ENCODE measurements around the gene EFNA5. TPM values are rescaled to one million over a fixed set of nuclear protein-coding genes. Genes with fewer than 3 reads are reported as not detected.

Gene EFNA5
- total and polyA plus RNA-seq, 5 donors from 2014 or later: 0.73 TPM; not detected in 4

- Mint-ChIP-seq H3K27me3 (no peaks in the 10 kb centered on the region), H3K4me1 (no peaks in the 10 kb centered on the region), H3K27ac (no peak overlapping the region), H3K36me3 (no peaks in the 10 kb centered on the region), H3K4me3 (no peak overlapping the region), H3K9me3 (peaks cover 0 to 6% (median 0%) of the 10 kb centered on the region in 7 donors)
- Histone ChIP-seq H3K4me3 (ENCODE audit: low read depth, low read length) (no peak overlapping the region), H3K36me3 (ENCODE audit: control insufficient read depth, insufficient read depth, low read length) (no peaks in the 10 kb centered on the region), H3K27ac (ENCODE audit: insufficient read depth, low read length, poor library complexity, severe bottlenecking) (no peak overlapping the region), H3K4me1 (ENCODE audit: control insufficient read depth, insufficient read depth, low read length, poor library complexity, severe bottlenecking) (no peaks in the 10 kb centered on the region), H3K9me3 (ENCODE audit: control insufficient read depth in 2 of 2, low read length in 2 of 2) (no peaks in the 10 kb centered on the region), H3K27me3 (ENCODE audit: control insufficient read depth, insufficient read depth, low read length) (no peaks in the 10 kb centered on the region)
- no peak for DNase-seq
- ATAC-seq (ENCODE audit: low read depth in 2 of 2): no peak
These were observed 134.9 kb downstream of the EFNA5 start for GRCh38 chr5:107535849-107536248.

DNA sequence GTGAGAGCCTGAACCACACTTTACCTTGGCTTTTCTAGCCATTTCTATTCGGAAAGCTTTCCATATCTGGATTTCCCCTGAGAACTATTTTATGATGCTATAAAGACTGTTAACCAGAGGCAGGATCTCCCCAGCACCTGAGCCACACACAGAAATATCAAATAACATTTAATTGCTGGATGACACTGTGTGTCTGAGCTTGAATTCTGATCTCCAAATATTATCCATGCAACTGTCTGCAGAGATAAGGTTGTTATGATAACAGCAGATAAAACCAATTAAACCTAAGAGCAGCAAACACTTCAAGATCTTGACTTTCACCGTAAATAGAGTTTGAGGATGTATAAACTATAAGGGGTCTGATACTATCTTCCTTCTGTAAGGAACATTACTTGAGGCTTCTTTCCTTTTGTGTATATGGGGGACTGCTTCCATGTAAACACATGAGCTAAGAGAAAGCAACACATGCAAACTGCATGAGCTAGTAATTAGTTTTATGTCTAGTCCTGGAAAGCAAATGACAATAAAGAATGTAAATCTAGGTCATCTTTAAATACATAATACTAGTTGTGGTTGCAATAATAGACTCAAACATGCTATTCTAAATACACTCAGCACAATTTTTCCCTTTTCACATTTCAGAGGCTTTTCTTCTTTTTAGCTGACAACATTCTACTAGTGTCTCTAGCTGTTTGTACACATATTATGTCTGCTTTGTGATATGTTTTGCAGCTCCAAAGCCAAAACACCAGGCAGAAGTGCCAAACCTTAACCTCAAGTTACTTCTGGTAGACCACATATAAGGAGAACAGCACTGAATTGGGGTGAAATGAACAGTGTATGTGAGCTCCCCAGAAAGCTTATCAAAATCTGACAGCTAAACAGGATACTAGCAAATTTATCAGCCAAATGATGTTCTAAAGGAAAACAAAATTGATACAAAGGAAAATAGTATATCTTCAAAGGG, 136.5 kb downstream of the EFNA5 start:
- DNase-seq (no peak), ATAC-seq (ENCODE audit: low read depth in 2 of 2) (no peak)
- Histone ChIP-seq H3K36me3 (ENCODE audit: control insufficient read depth, insufficient read depth, low read length) (no peaks in the 10 kb centered on the region), H3K27me3 (ENCODE audit: control insufficient read depth, insufficient read depth, low read length) (no peaks in the 10 kb centered on the region), H3K9me3 (ENCODE audit: control insufficient read depth in 2 of 2, low read length in 2 of 2) (no peaks in the 10 kb centered on the region), H3K27ac (ENCODE audit: insufficient read depth, low read length, poor library complexity, severe bottlenecking) (no peak overlapping the region), H3K4me3 (ENCODE audit: low read depth, low read length) (no peak overlapping the region), H3K4me1 (ENCODE audit: control insufficient read depth, insufficient read depth, low read length, poor library complexity, severe bottlenecking) (no peaks in the 10 kb centered on the region)
- H3K27ac Mint-ChIP-seq: no peak overlapping the region
- H3K9me3 Mint-ChIP-seq: peaks cover 0 to 6% (median 0%) of the 10 kb centered on the region in 7 donors
- H3K4me1 Mint-ChIP-seq: no peaks in the 10 kb centered on the region
- H3K27me3 Mint-ChIP-seq: no peaks in the 10 kb centered on the region
- no peak overlapping the region for H3K4me3 Mint-ChIP-seq
- no peaks in the 10 kb centered on the region for H3K36me3 Mint-ChIP-seq

- no peak for ATAC-seq (ENCODE audit: low read depth in 2 of 2)
- DNase-seq: no peak
- no peak overlapping the region for H3K27ac ChIP-seq (ENCODE audit: insufficient read depth, low read length, poor library complexity, severe bottlenecking)
- peaks cover 0 to 6% (median 0%) of the 10 kb centered on the region in 7 donors for H3K9me3 Mint-ChIP-seq
- H3K27ac Mint-ChIP-seq: no peak overlapping the region
- no peaks in the 10 kb centered on the region for H3K4me1 Mint-ChIP-seq
- no peaks in the 10 kb centered on the region for H3K27me3 ChIP-seq (ENCODE audit: control insufficient read depth, insufficient read depth, low read length)
- H3K36me3 Mint-ChIP-seq: no peaks in the 10 kb centered on the region
- no peaks in the 10 kb centered on the region for H3K9me3 ChIP-seq (ENCODE audit: control insufficient read depth in 2 of 2, low read length in 2 of 2)
- H3K4me3 Mint-ChIP-seq: no peak overlapping the region
- H3K36me3 ChIP-seq (ENCODE audit: control insufficient read depth, insufficient read depth, low read length): no peaks in the 10 kb centered on the region
- peaks cover 3% of the 10 kb centered on the region for H3K27me3 Mint-ChIP-seq
- no peak overlapping the region for H3K4me3 ChIP-seq (ENCODE audit: low read depth, low read length)
- H3K4me1 ChIP-seq (ENCODE audit: control insufficient read depth, insufficient read depth, low read length, poor library complexity, severe bottlenecking): no peaks in the 10 kb centered on the region
These were observed 137.8 kb downstream of the EFNA5 start for GRCh38 chr5:107532916-107533315.

DNA sequence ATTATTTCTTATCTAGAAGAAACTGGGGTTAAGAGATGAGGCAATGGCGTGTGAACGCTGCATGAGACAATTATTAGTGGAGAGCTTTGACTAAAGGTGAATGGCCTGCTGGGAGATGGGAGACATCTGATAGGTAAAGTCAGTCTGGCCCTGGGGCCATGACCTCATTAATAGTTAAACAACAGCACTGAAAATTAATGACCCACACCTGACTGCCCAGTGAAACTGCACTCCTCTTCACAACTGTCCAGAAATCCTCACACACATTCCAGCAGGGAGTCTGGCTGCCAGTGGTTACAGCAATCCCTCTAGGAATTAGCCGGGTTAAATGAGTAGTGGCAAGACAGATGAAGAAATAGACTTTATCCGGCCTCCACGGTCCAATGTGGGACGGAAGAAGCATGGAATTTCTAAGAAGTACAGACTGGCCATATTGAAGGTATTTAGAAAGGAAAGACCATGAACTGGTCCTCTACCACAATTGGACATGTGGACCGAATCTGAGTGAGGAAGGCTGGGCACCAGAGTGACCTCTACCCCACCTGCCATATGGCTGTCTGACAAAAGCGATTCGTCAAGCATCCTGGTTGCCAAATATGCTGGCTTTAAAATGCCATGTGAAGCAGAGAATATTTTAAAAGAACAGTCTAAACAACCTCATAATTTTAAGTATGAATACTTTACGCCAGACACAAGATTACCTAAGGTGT, 138.4 kb downstream of the EFNA5 start:
- no peak overlapping the region for H3K27ac ChIP-seq (ENCODE audit: insufficient read depth, low read length, poor library complexity, severe bottlenecking)
- Mint-ChIP-seq H3K4me1 (no peaks in the 10 kb centered on the region), H3K27me3 (peaks cover 5% of the 10 kb centered on the region), H3K4me3 (no peak overlapping the region), H3K36me3 (no peaks in the 10 kb centered on the region), H3K27ac (no peak overlapping the region), H3K9me3 (peaks cover 0 to 6% (median 0%) of the 10 kb centered on the region in 7 donors)
- H3K9me3 ChIP-seq (ENCODE audit: control insufficient read depth in 2 of 2, low read length in 2 of 2): no peaks in the 10 kb centered on the region
- no peaks in the 10 kb centered on the region for H3K27me3 ChIP-seq (ENCODE audit: control insufficient read depth, insufficient read depth, low read length)
- ATAC-seq (ENCODE audit: low read depth in 2 of 2) (no peak), DNase-seq (no peak)
- H3K4me1 ChIP-seq (ENCODE audit: control insufficient read depth, insufficient read depth, low read length, poor library complexity, severe bottlenecking): no peaks in the 10 kb centered on the region
- no peaks in the 10 kb centered on the region for H3K36me3 ChIP-seq (ENCODE audit: control insufficient read depth, insufficient read depth, low read length)
- H3K4me3 ChIP-seq (ENCODE audit: low read depth, low read length): no peak overlapping the region

GRCh38 chr5:107531308-107531707, 139.4 kb downstream of the EFNA5 start:
- ATAC-seq (ENCODE audit: low read depth in 2 of 2): no peak
- H3K4me1 ChIP-seq (ENCODE audit: control insufficient read depth, insufficient read depth, low read length, poor library complexity, severe bottlenecking): no peaks in the 10 kb centered on the region

GRCh38 chr5:107529618-107530017, 141.1 kb downstream of the EFNA5 start:
- Histone ChIP-seq H3K36me3 (ENCODE audit: control insufficient read depth, insufficient read depth, low read length) (no peaks in the 10 kb centered on the region), H3K4me3 (ENCODE audit: low read depth, low read length) (no peak overlapping the region), H3K27ac (ENCODE audit: insufficient read depth, low read length, poor library complexity, severe bottlenecking) (no peak overlapping the region), H3K4me1 (ENCODE audit: control insufficient read depth, insufficient read depth, low read length, poor library complexity, severe bottlenecking) (no peaks in the 10 kb centered on the region), H3K9me3 (ENCODE audit: control insufficient read depth in 2 of 2, low read length in 2 of 2) (no peaks in the 10 kb centered on the region), H3K27me3 (ENCODE audit: control insufficient read depth, insufficient read depth, low read length) (no peaks in the 10 kb centered on the region)
- H3K36me3 Mint-ChIP-seq: no peaks in the 10 kb centered on the region
- H3K4me1 Mint-ChIP-seq: no peaks in the 10 kb centered on the region
- DNase-seq (no peak), ATAC-seq (ENCODE audit: low read depth in 2 of 2) (no peak)
- peaks cover 0 to 4% (median 0%) of the 10 kb centered on the region in 7 donors for H3K9me3 Mint-ChIP-seq
- H3K4me3 Mint-ChIP-seq: peak overlapping the region in 1 of 4 donors; percentile 33
- peaks cover 5% of the 10 kb centered on the region for H3K27me3 Mint-ChIP-seq
- H3K27ac Mint-ChIP-seq: no peak overlapping the region

More at GRCh38 chr5:107531308-107531707, 139.4 kb downstream of the EFNA5 start:
- Histone ChIP-seq H3K27ac (ENCODE audit: insufficient read depth, low read length, poor library complexity, severe bottlenecking) (no peak overlapping the region), H3K4me3 (ENCODE audit: low read depth, low read length) (no peak overlapping the region), H3K36me3 (ENCODE audit: control insufficient read depth, insufficient read depth, low read length) (no peaks in the 10 kb centered on the region), H3K27me3 (ENCODE audit: control insufficient read depth, insufficient read depth, low read length) (no peaks in the 10 kb centered on the region), H3K9me3 (ENCODE audit: control insufficient read depth in 2 of 2, low read length in 2 of 2) (no peaks in the 10 kb centered on the region)
- Mint-ChIP-seq H3K4me3 (no peak overlapping the region), H3K27ac (no peak overlapping the region), H3K9me3 (peaks cover 0 to 6% (median 0%) of the 10 kb centered on the region in 7 donors), H3K36me3 (no peaks in the 10 kb centered on the region), H3K4me1 (no peaks in the 10 kb centered on the region), H3K27me3 (peaks cover 5% of the 10 kb centered on the region)
- no peak for DNase-seq

- Histone ChIP-seq H3K4me1 (ENCODE audit: control insufficient read depth, insufficient read depth, low read length, poor library complexity, severe bottlenecking) (no peaks in the 10 kb centered on the region), H3K27me3 (ENCODE audit: control insufficient read depth, insufficient read depth, low read length) (no peaks in the 10 kb centered on the region), H3K9me3 (ENCODE audit: control insufficient read depth in 2 of 2, low read length in 2 of 2) (no peaks in the 10 kb centered on the region), H3K27ac (ENCODE audit: insufficient read depth, low read length, poor library complexity, severe bottlenecking) (no peak overlapping the region), H3K4me3 (ENCODE audit: low read depth, low read length) (no peak overlapping the region), H3K36me3 (ENCODE audit: control insufficient read depth, insufficient read depth, low read length) (no peaks in the 10 kb centered on the region)
- Mint-ChIP-seq H3K27me3 (peaks cover 5% of the 10 kb centered on the region), H3K27ac (no peak overlapping the region), H3K4me1 (no peaks in the 10 kb centered on the region), H3K36me3 (no peaks in the 10 kb centered on the region), H3K9me3 (peaks cover 0 to 4% (median 0%) of the 10 kb centered on the region in 7 donors), H3K4me3 (no peak overlapping the region)
- DNase-seq: no peak
- ATAC-seq (ENCODE audit: low read depth in 2 of 2): no peak
These were observed 144.3 kb downstream of the EFNA5 start for GRCh38 chr5:107526270-107526937.

Data from CD4-positive, CD25-positive, alpha-beta regulatory T cell (primary cell).